C4-2B (cell line): ENCODE results near the gene GLS.

ENCODE experiments used
- H3K27ac ChIP-seq: fragments of 450-650 bp; 2 replicates; pipeline ENCODE4 v1.5.1; 2017
- CTCF ChIP-seq: fragments of 450-650 bp; conservative IDR thresholded peaks from 2 replicates; pipeline ENCODE4 v1.5.1; 2017; ENCODE audit warnings: mild to moderate bottlenecking
- ZFX ChIP-seq: fragments of 450-650 bp; IDR thresholded peaks from 2 replicates; pipeline ENCODE4 v1.6.1; 2017

Gene GLS

GRCh38 chr2:190909680-190910079 is 29.1 kb downstream of the GLS start:
- TF ChIP-seq ZFX = no peak
- H3K27ac ChIP-seq = no peak overlapping the region

- no peak overlapping the region for H3K27ac ChIP-seq
- TF ChIP-seq ZFX = no peak
- no peak for TF ChIP-seq CTCF
Observed at GRCh38 chr2:190910341-190911136, 29.9 kb downstream of the GLS start.

- H3K27ac ChIP-seq = no peak overlapping the region
- no peak for TF ChIP-seq CTCF
- TF ChIP-seq ZFX = no peak
Observed at GRCh38 chr2:190911813-190912212, 31.2 kb downstream of the GLS start.

GRCh38 chr2:190912726-190913125 is 32.1 kb downstream of the GLS start:
- TF ChIP-seq CTCF (no peak), ZFX (no peak)
- no peak overlapping the region for H3K27ac ChIP-seq

- no peak for TF ChIP-seq CTCF
- TF ChIP-seq ZFX = no peak
- H3K27ac ChIP-seq = no peak overlapping the region
Observed at GRCh38 chr2:190913725-190914124, 33.1 kb downstream of the GLS start.

GRCh38 chr2:190916829-190917228 is 36.2 kb downstream of the GLS start:
- no peak overlapping the region for H3K27ac ChIP-seq
- TF ChIP-seq CTCF = no peak
- TF ChIP-seq ZFX = no peak

- H3K27ac ChIP-seq = no peak overlapping the region
- TF ChIP-seq CTCF (no peak), ZFX (no peak)
Observed at GRCh38 chr2:190920085-190920484, 39.5 kb downstream of the GLS start.

GRCh38 chr2:190922376-190922775 is 41.8 kb downstream of the GLS start:
- H3K27ac ChIP-seq = no peak overlapping the region

More at GRCh38 chr2:190922376-190922775, 41.8 kb downstream of the GLS start:
- TF ChIP-seq ZFX = no peak
- TF ChIP-seq CTCF = no peak
